SW480 (cell line): ENCODE data around the gene ELOA.
"Not testable (repeated sequence)": the region's sequence is repeated elsewhere in the genome, so short reads cannot be mapped to it uniquely, and the experiment has no call there.

Source experiments
- DNase-seq: peaks from one replicate; pipeline ENCODE4 v3.0.0-alpha.2; 2016; ENCODE audit warnings: low spot score

ELOA gene

DNA sequence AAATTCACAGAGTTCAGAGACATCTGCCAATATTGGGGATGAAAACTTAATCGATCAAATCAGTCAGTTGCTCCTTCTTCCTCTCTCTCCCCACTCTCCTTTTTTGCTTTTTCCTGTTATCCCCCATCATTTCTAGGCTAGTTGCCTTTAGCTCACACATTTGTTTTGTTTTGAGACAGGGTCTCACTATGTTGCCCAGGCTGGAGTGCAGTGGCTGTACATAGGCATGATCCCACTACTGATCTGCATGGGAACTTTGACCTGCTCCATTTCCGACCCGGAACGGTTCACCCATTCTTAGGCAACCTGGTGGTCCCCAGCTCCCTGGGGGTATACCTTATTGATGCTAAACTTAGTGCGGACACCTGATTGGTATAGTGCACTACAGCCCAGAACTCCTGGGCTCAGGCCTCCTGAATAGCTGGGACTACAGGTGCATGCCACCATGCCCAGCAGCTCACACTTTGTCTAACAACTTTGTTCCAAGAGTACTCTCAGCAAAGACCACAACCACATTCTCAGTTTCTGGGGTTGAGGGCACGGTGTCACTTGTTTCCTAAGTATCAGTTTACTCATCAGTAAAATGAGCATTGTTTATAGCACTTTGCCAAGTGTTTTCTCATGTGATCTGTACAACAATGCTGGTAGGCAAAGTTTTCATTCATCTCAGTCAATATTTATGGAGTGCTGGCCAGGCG lies 6.7 kb upstream of the ELOA start:
- DNase-seq, result no peak

DNA sequence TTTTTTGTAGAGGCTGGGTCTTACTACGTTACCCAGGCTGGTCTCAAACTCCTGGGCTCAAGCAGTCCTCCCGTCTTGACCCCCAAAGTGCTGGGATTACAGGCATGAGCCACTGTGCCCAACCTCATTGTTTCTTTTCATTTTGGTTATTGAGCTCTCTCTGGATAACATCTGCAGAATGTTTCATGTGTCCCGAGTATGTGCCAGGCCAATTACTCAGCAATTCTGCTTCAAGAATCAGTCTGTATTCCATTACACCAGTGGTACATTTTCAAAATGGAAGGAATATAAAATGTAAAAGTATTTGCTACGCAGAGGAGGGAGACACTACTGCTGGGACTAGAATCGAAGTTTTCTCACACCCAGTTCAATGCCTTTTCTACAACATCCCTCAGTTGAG lies 1.7 kb upstream of the ELOA start:
- no peak for DNase-seq

DNA sequence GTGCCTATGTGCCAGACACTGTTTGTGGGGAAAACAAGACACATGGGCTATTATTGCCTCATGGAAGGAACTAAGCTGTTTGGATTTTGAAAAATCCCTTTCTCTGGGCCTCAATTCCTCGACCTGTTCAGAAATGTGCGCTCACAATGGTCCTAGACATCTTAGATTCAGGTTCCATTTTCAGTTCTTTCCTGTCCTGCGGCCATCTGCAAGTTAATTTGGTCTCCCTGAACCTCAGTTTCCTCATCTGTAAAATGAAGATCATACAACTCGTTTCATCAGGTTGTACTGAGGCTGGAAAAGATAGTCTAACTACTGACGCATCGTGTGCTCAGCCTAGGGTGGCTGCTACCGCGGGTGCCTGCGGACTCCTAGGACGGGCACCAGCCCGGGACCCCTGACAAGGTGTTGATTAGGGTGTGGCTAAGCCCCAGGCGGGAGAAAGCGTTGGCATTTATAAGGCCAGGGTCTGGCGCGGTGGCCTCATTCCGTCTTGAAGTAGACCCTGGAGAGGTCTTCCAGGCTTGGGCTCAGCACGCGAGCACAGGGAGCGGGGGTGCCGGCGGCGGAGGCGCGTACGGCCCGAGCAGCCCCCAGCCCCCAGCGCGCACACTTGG lies 493 bp upstream of the ELOA start:
- DNase-seq, result peak; percentile 3

DNA sequence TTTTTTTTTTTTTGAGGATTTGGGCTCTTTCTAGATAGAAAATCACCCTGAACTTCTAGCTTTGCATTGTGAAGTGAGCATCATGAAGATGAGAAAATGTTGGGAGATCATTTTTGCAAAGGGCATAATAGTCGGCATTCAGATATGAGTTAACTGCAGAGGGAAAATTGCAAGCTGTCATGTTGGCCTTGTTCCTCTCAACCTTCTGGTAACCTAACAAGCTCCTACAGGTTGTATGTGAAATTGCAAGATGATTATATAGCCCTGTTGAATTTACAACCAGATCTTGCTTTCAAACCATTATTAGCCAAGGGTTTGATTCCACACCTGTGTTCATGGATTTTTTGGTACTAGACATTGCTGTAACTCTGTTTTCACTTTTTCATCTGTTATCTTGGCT lies 2.2 kb downstream of the ELOA start:
- peak; percentile 70 for DNase-seq

DNA sequence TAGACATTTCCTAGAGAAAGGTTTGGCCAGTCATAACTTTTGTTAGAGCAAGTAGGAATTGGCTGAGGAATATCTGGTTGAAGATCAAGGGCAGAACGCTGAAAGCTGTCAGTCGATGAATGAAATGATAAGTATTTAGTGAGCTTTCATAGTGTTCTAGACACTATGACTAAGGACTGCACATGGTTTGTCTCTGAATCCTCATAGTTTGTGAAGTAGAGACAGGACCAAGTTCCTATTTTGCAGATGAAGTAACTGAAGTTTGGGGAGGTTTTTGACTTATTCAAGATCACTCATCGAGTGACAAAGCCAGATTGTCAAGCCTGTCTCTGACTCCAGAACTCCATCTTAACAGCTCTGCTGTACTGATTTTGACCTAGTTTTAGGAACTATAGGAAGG lies 4.7 kb downstream of the ELOA start:
- DNase-seq, result no peak

DNA sequence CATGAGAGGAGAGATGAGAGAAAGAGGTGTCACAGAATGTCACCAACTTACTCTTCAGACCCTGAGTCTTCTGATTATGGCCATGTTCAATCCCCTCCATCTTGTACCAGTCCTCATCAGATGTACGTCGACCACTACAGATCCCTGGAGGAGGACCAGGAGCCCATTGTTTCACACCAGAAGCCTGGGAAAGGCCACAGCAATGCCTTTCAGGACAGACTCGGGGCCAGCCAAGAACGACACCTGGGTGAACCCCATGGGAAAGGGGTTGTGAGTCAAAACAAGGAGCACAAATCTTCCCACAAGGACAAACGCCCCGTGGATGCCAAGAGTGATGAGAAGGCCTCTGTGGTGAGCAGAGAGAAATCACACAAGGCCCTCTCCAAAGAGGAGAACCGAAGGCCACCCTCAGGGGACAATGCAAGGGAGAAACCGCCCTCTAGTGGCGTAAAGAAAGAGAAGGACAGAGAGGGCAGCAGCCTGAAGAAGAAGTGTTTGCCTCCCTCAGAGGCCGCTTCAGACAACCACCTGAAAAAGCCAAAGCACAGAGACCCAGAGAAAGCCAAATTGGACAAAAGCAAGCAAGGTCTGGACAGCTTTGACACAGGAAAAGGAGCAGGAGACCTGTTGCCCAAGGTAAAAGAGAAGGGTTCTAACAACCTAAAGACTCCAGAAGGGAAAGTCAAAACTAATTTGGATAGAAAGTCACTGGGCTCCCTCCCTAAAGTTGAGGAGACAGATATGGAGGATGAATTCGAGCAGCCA lies 8.0 kb downstream of the ELOA start:
- DNase-seq, result peak; percentile 37

DNA sequence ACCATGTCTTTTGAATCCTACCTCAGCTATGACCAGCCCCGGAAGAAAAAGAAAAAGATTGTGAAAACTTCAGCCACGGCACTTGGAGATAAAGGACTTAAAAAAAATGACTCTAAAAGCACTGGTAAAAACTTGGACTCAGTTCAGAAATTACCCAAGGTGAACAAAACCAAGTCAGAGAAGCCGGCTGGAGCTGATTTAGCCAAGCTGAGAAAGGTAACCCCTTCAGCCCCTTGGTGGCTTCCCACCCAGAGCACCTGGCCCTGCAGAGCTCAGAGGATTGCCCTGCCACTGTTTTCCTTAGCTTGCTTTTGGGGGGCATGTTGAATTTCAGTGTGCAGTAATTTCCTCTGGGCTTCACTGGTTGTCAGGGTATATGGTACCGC lies 8.5 kb downstream of the ELOA start:
- no peak for DNase-seq

DNA sequence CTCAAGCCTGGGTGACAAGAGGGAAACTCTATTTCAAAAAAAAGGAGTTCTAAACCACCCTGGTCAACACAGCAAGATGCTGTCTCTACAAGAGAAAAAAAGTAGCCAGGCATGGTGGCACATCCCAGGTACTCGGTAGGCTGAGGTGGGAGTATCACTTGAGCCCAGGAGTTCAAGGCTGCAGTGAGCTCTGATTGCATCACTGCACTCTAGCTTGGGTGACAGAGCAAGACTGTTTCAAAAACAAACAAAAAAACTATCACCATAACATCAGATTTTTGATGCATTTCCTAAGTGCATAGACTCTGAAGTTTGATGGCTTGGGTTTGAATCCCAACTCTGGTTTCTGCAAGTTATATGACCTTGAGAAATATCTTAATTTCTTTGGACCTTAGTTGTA lies 9.6 kb downstream of the ELOA start:
- no peak for DNase-seq

DNA sequence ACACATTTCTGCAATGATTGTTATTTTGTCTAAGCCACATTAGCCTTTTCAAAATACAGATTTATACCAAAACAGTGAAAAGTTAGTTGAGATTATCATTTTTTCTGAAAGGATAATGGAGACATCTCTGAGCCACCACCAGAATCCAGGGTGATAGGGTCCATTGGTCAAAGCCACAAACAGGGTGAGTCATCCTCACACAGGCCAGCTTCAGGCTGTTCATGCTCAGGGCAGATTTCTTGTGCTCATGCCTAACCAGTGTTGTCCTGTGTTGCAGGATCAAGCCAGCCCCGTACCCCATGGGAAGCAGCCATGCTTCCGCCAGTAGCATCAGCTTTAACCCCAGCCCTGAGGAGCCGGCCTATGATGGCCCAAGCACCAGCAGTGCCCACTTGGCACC lies 13.4 kb downstream of the ELOA start:
- no peak for DNase-seq

DNA sequence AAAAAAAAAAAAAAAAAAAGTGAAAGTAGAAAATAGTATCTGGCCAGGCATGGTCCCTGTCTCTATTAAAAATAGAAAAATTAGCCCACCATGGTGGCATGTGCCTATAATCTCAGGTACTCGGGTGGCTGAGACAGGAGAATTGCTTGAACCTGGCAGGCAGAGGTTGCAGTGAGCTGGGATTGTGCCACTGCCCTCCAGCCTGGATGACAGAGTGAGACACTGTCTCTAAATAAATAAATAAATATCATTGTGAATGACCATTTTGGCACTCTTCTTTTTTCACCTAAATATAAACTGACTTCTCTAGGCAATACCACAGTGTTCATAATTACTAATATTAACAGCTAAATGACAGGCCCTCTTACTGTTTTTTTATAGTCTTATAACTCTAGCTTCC lies 14.5 kb downstream of the ELOA start:
- DNase-seq, result no peak

DNA sequence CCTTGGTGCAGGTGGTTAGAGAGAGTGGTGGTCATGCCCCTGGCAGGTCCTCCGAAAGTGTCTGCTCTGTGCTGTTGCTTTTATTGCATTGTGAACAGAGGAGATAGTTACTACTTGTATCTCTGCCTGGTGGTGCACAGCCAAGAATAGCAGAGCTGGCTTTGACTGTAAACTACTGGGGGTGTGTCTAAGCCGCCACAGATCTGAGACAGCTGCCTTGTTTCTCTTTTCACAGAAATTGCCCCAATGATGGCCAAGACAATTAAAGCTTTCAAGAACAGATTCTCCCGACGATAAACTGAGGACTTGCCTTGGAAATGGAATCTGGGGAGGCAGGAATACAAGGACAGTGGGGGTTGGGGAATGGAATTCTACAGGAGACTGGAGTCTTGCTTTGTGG lies 16.0 kb downstream of the ELOA start:
- no peak for DNase-seq

DNA sequence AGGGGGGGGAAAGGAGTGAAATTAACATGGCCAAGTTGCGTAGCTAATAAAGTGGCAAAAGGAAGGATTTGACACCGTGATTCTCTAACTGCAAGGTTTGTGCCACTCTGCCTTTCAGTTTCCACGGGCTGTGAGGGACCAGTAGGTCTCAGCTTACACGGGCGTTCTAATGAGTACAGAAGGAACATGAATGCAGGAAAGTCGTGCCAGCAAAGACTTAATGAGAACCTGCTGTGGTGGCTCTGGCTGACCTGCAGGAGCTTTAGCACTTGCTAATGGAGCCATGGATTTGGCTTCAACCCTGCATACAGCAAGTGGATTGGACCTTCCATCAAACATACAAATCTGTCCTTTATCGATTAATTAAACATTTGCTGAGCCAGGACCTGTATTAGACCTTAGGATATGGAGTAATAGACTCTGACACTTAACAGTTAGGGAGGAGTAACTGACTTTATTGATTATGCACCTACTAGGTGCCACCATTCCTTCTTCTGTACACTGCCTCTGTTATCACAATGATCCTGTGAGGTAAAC lies 19.8 kb downstream of the ELOA start:
- DNase-seq, result no peak

DNA sequence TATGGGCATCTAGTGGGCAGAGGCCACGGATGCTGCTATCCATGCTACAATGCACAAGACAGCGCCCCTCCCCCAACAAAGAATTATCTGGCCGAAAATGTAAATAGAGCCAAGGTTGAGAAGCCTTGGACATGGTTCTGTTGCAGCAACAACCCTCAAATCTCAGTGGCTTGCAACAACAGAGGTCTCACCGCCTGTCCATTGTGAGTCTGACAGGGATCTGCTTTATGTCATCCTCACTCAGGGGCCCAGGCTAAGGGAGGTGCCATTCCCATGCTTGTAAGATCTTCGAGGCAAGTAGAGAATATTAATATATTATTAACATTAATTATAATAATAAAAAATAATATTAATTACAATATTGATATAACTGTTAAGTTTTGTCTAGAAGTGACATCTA lies 25.5 kb downstream of the ELOA start:
- no peak for DNase-seq

DNA sequence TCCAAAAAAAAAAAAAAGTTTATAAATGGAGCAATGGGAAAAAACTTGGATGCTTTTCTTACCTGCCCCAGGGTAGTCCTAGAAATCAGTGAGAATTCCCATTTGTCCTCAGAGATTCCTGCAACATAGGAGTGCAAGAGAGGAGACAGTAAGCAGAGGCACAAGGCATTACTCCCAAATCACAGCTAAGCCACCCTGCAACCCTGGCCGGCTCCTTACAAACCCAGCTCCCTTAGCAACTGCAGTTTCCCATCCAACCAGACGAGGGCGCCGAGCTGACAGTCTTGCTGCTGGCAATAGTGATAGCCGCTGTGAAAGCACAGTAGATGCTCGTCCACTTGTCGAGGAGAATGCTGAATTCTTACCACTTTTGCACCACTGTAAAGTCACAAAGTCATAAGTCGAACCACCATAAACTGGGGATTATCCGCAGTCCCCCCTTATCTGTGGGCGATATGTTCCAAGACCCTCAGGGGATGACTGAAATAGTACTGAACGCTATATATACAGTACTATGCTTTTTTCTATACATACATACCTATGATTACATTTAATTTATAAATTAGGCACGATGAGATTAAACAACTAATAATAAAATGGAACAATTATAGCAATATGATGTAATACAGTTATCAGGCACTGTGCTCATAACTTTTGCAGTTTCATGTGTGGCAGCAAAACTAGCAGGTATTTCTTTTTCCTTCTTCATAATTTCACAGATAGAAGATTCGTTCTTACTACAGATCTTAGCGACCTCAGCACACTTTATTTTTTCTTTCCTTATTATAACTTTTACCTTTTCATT lies 29.0 kb downstream of the ELOA start:
- DNase-seq, result peak; percentile 66

DNA sequence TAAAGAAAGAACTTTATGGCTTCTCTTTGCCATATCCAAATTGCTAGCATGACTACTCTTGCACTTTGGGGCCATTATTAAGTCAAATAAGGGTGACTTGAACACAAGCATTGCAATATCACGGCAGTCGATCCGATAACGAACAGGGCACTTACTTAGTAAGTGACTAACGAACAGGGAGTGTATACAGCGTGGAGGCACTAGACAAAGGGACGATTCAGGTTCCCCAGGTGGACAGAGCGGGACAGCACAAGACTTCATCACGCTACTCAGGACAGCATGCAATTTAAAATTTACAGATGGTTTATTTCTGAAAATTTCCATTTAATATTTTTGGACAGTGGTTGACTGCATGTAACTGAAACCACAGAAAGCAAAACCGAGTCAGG lies 29.6 kb downstream of the ELOA start:
- DNase-seq, result no peak

DNA sequence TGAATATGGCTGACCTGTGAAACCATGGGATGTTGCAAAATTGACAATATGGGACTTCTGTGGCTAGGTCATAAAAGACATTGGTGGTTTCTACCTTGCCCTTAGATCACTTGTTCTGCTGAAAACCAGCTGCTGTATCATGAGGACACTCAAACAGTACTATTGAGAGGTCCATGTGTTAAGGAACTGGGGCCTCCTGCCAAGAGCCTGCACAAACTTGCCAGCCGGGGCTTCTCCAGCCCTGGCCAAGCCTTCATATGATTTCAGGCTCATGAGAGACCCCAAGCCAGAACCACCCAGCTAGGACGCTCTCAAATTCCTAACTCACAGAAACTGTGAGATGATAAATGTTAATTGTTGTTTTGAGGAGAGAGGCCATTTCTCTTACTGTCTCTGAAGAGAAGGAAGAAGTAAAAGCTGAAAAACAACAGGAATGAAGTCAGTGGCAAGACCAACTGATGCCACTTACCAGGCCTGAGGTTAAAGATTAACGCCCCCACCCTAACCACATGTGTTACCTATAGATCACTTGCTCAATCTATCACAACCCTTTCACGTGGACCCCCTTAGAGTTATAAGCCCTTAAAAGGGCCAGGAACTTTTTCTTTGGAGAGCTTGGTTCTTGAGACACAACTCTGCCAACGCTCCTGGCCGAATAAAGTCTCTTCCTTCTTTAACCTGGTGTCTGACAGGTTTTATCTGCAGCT lies 31.1 kb downstream of the ELOA start:
- no peak for DNase-seq

DNA sequence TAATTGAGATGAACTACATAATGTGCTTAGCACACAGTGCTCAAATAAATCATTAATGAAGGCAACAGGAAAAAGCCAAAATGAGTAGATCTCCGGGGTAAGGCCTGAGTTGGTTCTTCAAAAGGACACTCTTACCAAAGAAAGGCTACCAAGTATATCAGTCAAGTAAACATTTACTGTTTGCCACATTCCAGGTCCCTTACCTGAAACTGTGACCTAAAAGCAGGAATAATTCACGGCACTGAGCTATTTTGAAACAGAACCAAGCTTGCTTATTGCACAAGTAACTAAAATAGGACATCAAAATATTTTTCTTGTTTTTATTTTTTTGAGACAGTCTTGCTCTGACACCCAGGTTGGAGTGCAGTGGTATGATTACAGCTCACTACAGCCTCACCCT lies 32.9 kb downstream of the ELOA start:
- no peak for DNase-seq

DNA sequence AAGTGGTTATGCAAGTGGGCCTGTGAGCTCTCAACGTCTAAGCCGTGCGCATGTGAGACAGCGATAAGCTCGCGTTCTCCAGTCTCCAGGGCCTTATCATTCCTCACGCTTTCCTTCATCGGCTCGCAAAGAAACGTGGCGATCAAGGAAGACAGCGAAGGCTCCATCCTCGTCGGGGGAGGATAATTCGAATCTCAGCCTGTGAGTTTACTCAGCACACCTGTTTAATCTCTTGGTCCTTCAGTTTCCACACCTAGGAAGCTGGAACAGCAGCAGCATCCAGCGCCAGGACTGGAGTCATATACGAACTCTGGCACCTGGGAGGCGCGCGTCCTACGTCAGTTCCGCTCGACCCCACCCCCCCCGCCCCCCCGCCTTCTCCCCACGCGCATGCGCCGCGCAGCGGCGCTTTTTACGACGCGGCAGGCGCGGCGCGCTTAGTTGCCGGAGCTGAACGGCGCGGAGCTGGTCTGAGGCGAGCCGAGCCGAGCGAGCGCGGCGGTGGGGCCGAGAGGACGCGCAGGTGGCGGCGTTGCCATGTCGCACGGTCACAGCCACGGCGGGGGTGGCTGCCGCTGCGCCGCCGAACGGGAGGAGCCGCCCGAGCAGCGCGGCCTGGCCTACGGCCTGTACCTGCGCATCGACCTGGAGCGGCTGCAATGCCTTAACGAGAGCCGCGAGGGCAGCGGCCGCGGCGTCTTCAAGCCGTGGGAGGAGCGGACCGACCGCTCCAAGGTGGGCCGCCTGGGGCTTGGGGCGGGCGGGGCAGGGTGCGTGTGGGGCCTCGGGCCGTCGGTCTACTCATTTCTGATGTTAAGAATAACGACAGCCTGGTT lies 34.9 kb downstream of the ELOA start, which contains the start of gene PITHD1:
Gene PITHD1, plus strand, starts transcription at position 440 of the 836 bp plus-strand sequence. Its CDS starts 98 bp downstream, at position 538.
- DNase-seq, result peak; percentile 86

DNA sequence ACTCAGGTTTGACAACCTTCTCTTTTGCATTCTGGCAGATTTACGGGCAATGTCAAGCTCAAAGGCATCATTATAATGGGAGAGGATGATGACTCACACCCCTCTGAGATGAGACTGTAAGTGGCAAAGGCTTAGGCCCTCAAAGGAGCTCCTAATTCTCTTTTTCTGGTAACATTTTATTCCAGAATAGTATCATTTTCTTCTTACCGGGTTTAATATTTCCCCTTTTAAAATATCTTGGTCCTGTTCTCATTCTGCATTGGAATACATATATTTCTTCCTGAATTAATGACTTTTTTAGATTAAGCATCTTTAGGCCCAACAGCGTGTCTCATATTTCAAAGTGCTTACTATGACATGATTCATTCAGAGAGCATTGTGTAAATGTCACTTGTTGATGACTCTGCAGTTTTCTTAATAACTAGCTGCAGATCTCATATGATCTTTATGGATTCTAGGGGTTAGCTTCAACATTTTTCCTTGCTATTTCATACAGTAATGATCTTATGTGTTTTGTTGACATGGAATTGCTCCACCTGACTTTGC lies 36.6 kb downstream of the ELOA start:
- DNase-seq, result peak; percentile 79

DNA sequence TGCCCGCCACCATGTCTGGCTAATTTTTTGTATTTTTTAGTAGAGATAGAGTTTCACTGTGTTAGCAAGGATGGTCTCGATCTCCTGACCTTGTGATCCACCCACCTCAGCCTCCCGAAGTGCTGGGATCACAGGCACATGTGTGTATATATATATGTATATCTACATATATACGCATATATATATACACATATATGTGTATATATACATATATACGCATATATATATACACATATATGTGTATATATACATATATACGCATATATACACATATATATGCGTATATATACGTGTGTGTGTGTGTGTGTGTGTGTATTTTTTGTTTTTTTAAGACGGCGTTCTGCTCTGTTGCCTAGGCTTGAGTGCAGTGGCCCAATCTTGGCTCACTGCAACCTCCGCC lies 39.9 kb downstream of the ELOA start:
- not testable (repeated sequence) for DNase-seq
